K562 (cell line): ENCODE results near the gene EPHA4.

ENCODE experiments used
- TSHZ1 ChIP-seq: fragments of 250-450 bp; sonication (Bioruptor Pico); IDR thresholded peaks from 2 replicates; pipeline ENCODE4 v1.4.0; 2020; ENCODE audit warnings: mild to moderate bottlenecking, moderate library complexity
- ZNF830 ChIP-seq: fragments of 250-450 bp; sonication (Bioruptor Pico); IDR thresholded peaks from 2 replicates; pipeline ENCODE4 v1.5.0; 2021; ENCODE audit warnings: mild to moderate bottlenecking

GRCh38 chr2:221539246-221539645 is 32.9 kb downstream of the EPHA4 start:
- no peak for TF ChIP-seq ZNF830 (CRISPR knock-in tag)
- no peak for TF ChIP-seq TSHZ1 (CRISPR knock-in tag)
